GM13976 (cell line): Measurements from ENCODE around the gene SMURF1.

Experiments used
- DNase-seq: peaks from one replicate; pipeline ENCODE4 v3.0.0; 2012; ENCODE audit warnings: low spot score
- in situ Hi-C: fragments of 300-500 bp; cut with MboI; formaldehyde crosslinking; loops from one replicate; pipeline ENCODE4 v1.12.0; 2022; ENCODE audit warnings: low sequenced_read_pairs, mixed read lengths, inconsistent platforms; ENCODE audit not compliant: unreplicated experiment
- TF ChIP-seq, protein P1 (sequence below): IDR thresholded peaks from 2 replicates; pipeline ENCODE4 v1.5.1; 2012; ENCODE audit warnings: borderline replicate concordance, mild to moderate bottlenecking; ENCODE audit not compliant: insufficient read depth; ENCODE audit errors: extremely low read depth, missing control alignments, control extremely low read depth

Gene SMURF1

DNA sequence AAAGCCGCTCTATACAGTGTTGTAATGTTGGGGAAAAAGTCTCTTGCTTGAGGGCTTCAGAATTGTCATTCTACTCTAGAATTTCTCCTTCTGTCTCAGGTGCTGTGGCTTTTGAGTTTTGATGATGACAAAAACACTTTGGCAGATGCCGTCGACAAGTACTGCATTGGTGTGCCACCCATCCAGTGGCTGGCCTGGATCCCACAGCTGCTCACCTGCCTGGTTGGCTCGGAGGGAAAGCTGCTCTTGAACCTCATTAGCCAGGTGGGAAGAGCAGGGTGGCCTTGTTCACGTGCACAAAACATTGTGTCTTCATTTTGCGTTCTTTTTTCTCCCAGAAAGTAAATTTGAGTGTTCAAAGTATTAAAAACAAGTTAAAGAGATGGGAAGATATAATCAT is 153.6 kb downstream of the SMURF1 start:
- TF ChIP-seq, protein P1, sequence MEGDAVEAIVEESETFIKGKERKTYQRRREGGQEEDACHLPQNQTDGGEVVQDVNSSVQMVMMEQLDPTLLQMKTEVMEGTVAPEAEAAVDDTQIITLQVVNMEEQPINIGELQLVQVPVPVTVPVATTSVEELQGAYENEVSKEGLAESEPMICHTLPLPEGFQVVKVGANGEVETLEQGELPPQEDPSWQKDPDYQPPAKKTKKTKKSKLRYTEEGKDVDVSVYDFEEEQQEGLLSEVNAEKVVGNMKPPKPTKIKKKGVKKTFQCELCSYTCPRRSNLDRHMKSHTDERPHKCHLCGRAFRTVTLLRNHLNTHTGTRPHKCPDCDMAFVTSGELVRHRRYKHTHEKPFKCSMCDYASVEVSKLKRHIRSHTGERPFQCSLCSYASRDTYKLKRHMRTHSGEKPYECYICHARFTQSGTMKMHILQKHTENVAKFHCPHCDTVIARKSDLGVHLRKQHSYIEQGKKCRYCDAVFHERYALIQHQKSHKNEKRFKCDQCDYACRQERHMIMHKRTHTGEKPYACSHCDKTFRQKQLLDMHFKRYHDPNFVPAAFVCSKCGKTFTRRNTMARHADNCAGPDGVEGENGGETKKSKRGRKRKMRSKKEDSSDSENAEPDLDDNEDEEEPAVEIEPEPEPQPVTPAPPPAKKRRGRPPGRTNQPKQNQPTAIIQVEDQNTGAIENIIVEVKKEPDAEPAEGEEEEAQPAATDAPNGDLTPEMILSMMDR, result no peak
- no peak for DNase-seq

DNA sequence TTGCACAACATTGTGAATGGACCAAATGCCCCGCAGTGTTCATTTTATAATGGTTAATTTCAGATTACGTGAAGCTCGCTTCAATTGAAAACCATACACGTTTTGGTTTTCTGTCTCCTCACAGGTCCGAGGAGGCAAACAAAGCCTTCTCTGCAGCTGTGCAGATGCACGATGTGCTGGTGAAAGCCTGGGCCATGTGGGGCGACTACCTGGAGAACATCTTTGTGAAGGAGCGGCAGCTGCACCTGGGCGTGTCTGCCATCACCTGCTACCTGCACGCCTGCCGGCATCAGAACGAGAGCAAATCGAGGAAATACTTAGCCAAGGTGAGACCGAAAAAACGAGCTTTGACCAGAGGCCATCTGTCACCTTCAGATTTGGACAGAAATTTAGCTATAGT is 155.3 kb downstream of the SMURF1 start:
- in situ Hi-C loops, result no loop called here
- DNase-seq, result no peak

More for the DNA sequence above, 153.6 kb downstream of the SMURF1 start:
- in situ Hi-C loops, result no loop called here

DNA sequence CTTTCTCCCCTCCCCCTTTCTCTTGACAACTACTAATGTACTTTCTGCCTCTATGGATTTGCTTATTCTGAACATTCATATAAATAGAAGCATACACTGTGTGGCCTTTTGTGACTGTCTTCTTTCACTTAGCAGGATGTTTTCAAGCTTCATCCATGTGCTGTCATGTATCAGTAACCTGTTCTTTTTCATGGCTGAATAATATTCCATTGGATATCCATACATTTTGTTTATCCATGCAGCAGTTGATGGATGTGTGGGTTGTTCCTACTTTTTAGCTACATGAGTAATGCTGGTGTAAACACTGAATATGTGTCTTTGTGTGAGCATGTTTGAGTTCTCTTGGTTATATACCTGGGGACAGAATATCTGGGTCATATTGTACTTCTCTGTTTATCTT is 158.0 kb downstream of the SMURF1 start:
- in situ Hi-C loops, result no loop called here
- DNase-seq, result no peak
- TF ChIP-seq, protein P1, result no peak

More for the DNA sequence above, 155.3 kb downstream of the SMURF1 start:
- TF ChIP-seq, protein P1, result no peak

DNA sequence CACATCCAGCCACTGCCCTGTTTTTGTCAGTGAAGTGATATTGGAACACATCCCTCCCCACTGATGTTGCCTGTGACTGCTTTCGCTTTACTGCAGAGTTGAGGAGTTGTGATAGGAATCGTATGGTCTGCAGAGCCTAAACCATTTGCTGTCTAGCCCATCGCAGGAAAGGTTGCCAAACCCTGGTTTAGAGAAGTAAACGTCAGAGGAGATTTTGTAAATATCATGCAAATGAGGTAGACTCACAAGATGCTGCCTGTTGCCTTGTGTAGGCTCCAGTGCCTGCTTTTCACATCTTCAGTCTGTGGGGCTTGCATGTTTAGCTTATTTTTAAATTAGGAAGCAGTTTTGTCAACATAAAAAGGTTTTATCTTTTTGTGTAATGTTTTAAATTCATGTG is 158.5 kb downstream of the SMURF1 start:
- in situ Hi-C loops, result no loop called here
- DNase-seq, result no peak
- TF ChIP-seq, protein P1, result no peak

DNA sequence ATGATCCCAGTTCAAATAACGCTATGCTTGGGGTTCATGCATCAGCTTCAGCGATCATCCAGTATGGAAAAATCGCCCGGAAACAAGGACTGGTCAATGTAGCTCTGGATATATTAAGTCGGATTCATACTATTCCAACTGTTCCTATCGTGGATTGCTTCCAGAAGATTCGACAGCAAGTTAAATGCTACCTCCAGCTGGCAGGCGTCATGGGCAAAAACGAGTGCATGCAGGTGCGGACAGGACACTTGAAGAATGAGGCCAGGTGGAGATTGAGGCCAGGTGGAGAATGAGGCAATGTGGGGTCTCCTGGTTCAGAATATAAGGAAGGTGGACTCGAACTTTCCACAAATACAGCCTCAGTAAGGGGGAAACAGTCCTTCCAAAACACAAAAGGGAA is 159.8 kb downstream of the SMURF1 start:
- no peak for DNase-seq
- in situ Hi-C loops, result no loop called here
- TF ChIP-seq, protein P1, result no peak

DNA sequence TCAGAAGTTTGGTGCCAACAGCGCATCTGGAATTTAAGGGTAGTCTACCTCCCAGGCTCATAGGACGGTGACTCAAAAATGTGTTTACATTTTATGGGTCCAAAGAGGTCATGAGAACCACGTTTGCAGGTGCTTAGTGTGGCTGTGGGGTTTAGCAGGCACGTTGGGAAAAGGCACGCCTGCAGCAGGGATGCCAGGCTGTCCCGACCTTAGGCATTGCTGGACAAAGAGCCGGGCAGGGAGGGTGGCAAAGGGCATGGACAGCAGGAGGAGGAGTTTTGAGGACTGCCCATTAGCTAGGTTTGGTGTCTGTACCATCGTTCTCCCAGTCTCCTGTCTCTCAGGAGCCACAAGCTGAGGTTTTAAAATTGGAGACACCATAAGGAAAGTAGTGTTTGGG is 161.2 kb downstream of the SMURF1 start:
- TF ChIP-seq, protein P1, result no peak
- no peak for DNase-seq
- in situ Hi-C loops, result no loop called here

DNA sequence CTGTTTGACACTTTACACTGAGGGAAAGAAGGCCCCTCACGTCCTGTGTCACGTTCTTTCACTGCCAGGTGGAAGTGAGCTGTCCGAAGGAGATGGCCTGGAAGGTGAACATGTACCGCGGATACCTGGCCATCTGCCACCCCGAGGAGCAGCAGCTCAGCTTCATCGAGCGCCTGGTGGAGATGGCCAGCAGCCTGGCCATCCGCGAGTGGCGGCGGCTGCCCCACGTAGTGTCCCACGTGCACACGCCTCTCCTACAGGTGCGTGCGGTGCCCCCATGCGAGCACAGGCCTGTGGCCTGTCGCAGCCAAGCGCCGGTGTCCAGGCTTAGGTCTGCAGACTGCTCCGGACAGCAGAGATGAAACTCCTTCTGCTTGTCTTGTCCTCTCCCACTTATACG is 162.2 kb downstream of the SMURF1 start:
- in situ Hi-C loops, result no loop called here
- DNase-seq, result no peak
- TF ChIP-seq, protein P1, result no peak
